ENCODE measurements around the gene EN2. TPM values are rescaled to one million over a fixed set of nuclear protein-coding genes. Genes with fewer than 3 reads are reported as not detected.

Gene EN2
- total and polyA plus RNA-seq, 4 donors: 0.02 to 0.06 (median 0.04) TPM; not detected in 1

- Histone ChIP-seq H3K4me1 (ENCODE audit: control insufficient read depth in 5 of 5, insufficient read depth in 5 of 5, low read length in 5 of 5) (peaks cover 0 to 7% (median 0%) of the 10 kb centered on the region in 5 donors), H3K27ac (ENCODE audit: low read depth in 1 of 2, low read length in 1 of 2) (no peak overlapping the region), H3K9me3 (ENCODE audit: control insufficient read depth in 4 of 4, insufficient read depth in 3 of 4, low read length in 3 of 4) (peaks cover 0 to 7% (median 0%) of the 10 kb centered on the region in 4 donors), H3K36me3 (ENCODE audit: control insufficient read depth in 4 of 4, insufficient read depth in 4 of 4, low read length in 4 of 4) (no peaks in the 10 kb centered on the region), H3K27me3 (ENCODE audit: control insufficient read depth in 3 of 3, insufficient read depth in 3 of 3, low read length in 2 of 3) (peaks cover 11 to 95% (median 65%) of the 10 kb centered on the region in 3 donors), H3K9ac (ENCODE audit: insufficient read depth in 1 of 2, low read length in 2 of 2) (no peak overlapping the region), H3K4me3 (no peak overlapping the region)
- ATAC-seq (ENCODE audit: insufficient read depth, low FRiP score) (no peak), DNase-seq (no peak)
- 79 to 85% methylated on average over 8 of the region's 8 CpGs for WGBS, 2 donors
- no peak for TF ChIP-seq CTCF (IDR thresholded peaks at IDR 0.05; ENCODE audit: control extremely low read depth, extremely low read depth)
Measured at GRCh38 chr7:155514296-155514695, 56.4 kb downstream of the EN2 start.

Other genes with a start within 250 kb of the EN2 start
- gene INSIG1, start 160.3 kb upstream of the EN2 start, total RNA-seq: 100 to 1,000 TPM; 124 to 264 TPM
- gene INSIG1, start 160.3 kb upstream of the EN2 start, polyA plus RNA-seq: 100 to 1,000 TPM in 1 of 2 donors, 10 to 100 TPM in 1; 54.2 to 115 TPM
- not detected for gene CNPY1, start 88.4 kb downstream of the EN2 start, total RNA-seq
- not detected for gene CNPY1, start 88.4 kb downstream of the EN2 start, polyA plus RNA-seq
- gene RBM33, start 186.5 kb downstream of the EN2 start, total RNA-seq: 10 to 100 TPM; 60.6 to 99.6 TPM
- gene RBM33, start 186.5 kb downstream of the EN2 start, polyA plus RNA-seq: 10 to 100 TPM; 15.3 to 25.9 TPM